Gastrocnemius medialis (tissue), 4 donors: ENCODE data around the gene CSGALNACT2. TPM values are rescaled to one million over a fixed set of nuclear protein-coding genes. Genes with fewer than 3 reads are reported as not detected.

Experiments used
- ATAC-seq, 2 donors: fragments of 150-250 bp; one replicate each; pipeline ENCODE4 v1.9.1; 2016
- DNase-seq, 2 donors: peaks; one replicate each; pipeline ENCODE4 v3.0.0-alpha.2; 2019
- H3K27ac ChIP-seq, 4 donors: fragments of 200-600 bp; sonication (generic); 1 replicate in 1 of 4; 2 replicates in 3 of 4; pipeline ENCODE4 v1.5.1; 2016 to 2018; ENCODE audit warnings: mild to moderate bottlenecking in 2 of 4, moderate library complexity in 1 of 4
- H3K27me3 ChIP-seq, 3 donors: fragments of 200-600 bp; sonication (generic) in 2 of 3; 1 replicate in 1 of 3; 2 replicates in 2 of 3; pipeline versions ENCODE4 v1.5.1 to v1.6.0; 2016 to 2019; ENCODE audit warnings: mild to moderate bottlenecking in 1 of 3, moderate library complexity in 1 of 3
- H3K36me3 ChIP-seq, 2 donors: fragments of 200-600 bp; sonication (generic) in 1 of 2; one replicate each; pipeline ENCODE4 v1.5.1; 2017 to 2018
- H3K4me1 ChIP-seq, 2 donors: fragments of 200-600 bp; sonication (generic) in 1 of 2; one replicate each; pipeline ENCODE4 v1.5.1; 2016 to 2017; ENCODE audit warnings: mild to moderate bottlenecking in 2 of 2
- H3K4me3 ChIP-seq, 4 donors: fragments of 200-600 bp; sonication (generic) in 3 of 4; 1 replicate in 1 of 4; 2 replicates in 3 of 4; pipeline ENCODE4 v1.5.1; 2016 to 2019; ENCODE audit warnings: mild to moderate bottlenecking in 2 of 4
- H3K9me3 ChIP-seq, 3 donors: fragments of 200-600 bp; sonication (generic) in 2 of 3; 1 replicate in 1 of 3; 2 replicates in 2 of 3; pipeline ENCODE4 v1.5.1; 2016 to 2019
- CTCF ChIP-seq, 5 experiments: fragments of 450-650 bp in 3 of 5; fragments of 200-600 bp in 2 of 5; sonication (generic) in 2 of 5; IDR thresholded peaks in 4 of 5; conservative IDR thresholded peaks in 1 of 5; 1 replicate in 4 of 5; 2 replicates in 1 of 5; pipeline ENCODE4 v1.5.1; 2016 to 2019; ENCODE audit warnings: antibody characterized with exemption in 5 of 5, mild to moderate bottlenecking in 3 of 5, moderate library complexity in 3 of 5
- POLR2A ChIP-seq, 2 donors: fragments of 450-650 bp; IDR thresholded peaks; one replicate each; pipeline ENCODE4 v1.6.1; 2017; ENCODE audit warnings: antibody characterized with exemption in 2 of 2, mild to moderate bottlenecking in 2 of 2, moderate library complexity in 2 of 2
- in situ Hi-C, 4 donors: fragments of 200-750 bp; cut with MboI; loops; one replicate each; pipeline versions ENCODE4 v1.15.0 to v1.8.0; 2017; ENCODE audit warnings: low sequenced_read_pairs in 4 of 4
- intact Hi-C: fragments of 100-400 bp; cut with DNase I; formaldehyde crosslinking; loops from one replicate; pipeline ENCODE4 v1.15.1; 2023; ENCODE audit warnings: low total_unique reads
- total RNA-seq, 4 donors: library from RNA; depleted of rRNA; stranded (reverse); fragments of >200 nt; gene quantifications; one replicate each; pipeline versions ENCODE4 v1.1.0 to v1.2.3, GENCODE V29; 2016

Gene CSGALNACT2
- total RNA-seq, 4 donors from 2014 or later, result 12.3 to 17.3 (median 14.1) TPM

DNA sequence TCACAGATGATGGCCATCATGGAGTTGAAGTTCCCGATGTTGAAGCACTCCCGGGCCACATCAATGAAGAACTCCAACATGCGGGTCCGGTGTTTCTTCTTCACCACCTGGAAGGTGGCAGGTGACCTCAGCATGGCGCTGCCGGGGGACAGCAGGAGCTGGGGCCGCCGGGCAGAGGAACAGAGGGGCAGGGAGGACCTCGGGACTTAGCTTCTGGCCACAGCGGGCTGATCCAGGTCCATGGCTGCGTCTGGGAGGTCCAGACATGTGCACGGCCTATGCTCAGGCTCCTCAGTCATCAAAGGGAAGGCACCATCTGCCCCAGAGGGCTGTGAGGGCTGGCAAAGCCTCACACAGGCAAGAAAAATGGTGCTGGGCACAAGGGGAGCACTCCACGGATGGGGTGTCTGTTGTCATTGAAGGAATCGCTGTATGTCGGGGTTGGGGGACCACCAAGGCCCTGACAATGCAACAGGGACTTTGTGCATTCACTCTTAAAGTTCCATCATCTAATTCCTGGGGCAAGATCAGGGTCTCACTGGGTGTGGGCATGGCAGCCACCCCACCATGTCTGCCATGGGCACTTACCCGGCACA is 60.9 kb downstream of the CSGALNACT2 start:
- H3K4me1 ChIP-seq, result no peaks in the 10 kb centered on the region
- intact Hi-C loops (no loop called here), in situ Hi-C loops (no loop called here)
- no peak for TF ChIP-seq CTCF (IDR thresholded peaks at IDR 0.05 in 4 of 5, conservative IDR thresholded peaks at IDR 0.05 in 1 of 5)
- no peak for TF ChIP-seq POLR2A (IDR thresholded peaks at IDR 0.05)
- no peak overlapping the region for H3K4me3 ChIP-seq
- H3K27ac ChIP-seq, result no peak overlapping the region
- H3K36me3 ChIP-seq, result no peaks in the 10 kb centered on the region
- no peaks in the 10 kb centered on the region for H3K9me3 ChIP-seq
- DNase-seq (no peak), ATAC-seq (no peak)
- H3K27me3 ChIP-seq, result peaks cover 0 to 7% (median 0%) of the 10 kb centered on the region in 3 donors

DNA sequence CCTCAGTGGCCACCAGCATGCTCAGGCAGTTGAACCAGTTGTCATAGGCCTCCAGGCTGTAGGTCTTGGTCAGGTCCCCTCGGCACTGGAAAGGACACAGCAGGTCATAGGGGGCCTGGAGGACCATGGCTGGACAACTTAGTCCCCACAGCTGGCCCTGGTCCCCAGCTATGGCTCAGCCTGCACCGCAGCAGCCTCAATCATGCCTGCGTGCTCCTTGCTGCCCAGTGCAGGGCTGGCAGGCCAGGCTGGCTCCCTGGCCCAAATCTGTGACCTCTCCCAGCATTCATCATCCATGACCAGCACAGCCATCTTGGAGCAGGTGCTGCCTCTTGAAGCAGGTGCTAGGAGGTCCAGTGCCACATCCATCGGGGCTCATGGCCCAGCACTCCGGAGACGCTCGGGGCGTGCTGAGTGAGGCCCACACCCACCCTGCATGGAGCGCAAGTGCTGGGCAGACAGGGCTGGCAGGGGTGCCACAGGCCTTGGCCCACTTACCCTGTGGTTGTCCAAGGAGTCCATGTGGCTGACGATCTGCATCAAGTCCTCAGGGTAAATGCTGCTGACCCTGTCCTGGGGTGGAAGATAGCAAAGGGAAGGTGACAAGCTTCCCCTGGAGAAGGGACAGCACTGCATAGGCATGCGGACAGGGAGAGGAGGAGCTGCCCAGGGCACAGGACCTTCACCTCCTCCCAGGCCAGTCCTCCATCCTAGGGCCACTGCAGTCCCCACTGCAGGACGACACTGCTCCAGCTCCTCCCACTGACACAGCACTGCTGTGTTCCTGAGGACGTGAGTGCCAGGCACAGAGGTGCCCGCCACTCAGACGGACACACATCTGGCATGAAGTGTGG is 61.7 kb downstream of the CSGALNACT2 start:
- intact Hi-C loops, result no loop called here
- DNase-seq, result peak in 1 of 2 donors; percentile 6
- Histone ChIP-seq H3K9me3 (no peaks in the 10 kb centered on the region), H3K27me3 (peaks cover 0 to 7% (median 0%) of the 10 kb centered on the region in 3 donors), H3K27ac (no peak overlapping the region), H3K36me3 (no peaks in the 10 kb centered on the region), H3K4me3 (no peak overlapping the region), H3K4me1 (no peaks in the 10 kb centered on the region)
- in situ Hi-C loops, result no loop called here
- ATAC-seq, result no peak
- no peak for TF ChIP-seq CTCF (IDR thresholded peaks at IDR 0.05 in 4 of 5, conservative IDR thresholded peaks at IDR 0.05 in 1 of 5)
- TF ChIP-seq POLR2A (IDR thresholded peaks at IDR 0.05), result no peak

- Histone ChIP-seq H3K27me3 (peaks cover 0 to 7% (median 0%) of the 10 kb centered on the region in 3 donors), H3K27ac (no peak overlapping the region), H3K9me3 (no peaks in the 10 kb centered on the region), H3K4me1 (no peaks in the 10 kb centered on the region), H3K4me3 (no peak overlapping the region), H3K36me3 (no peaks in the 10 kb centered on the region)
- DNase-seq (peak in 1 of 2 donors; percentile 4), ATAC-seq (no peak)
- intact Hi-C loops (no loop called here), in situ Hi-C loops (no loop called here)
- TF ChIP-seq POLR2A (IDR thresholded peaks at IDR 0.05), result no peak
- TF ChIP-seq CTCF (IDR thresholded peaks at IDR 0.05 in 4 of 5, conservative IDR thresholded peaks at IDR 0.05 in 1 of 5), result no peak
Observed at GRCh38 chr10:43200538-43201390, 62.5 kb downstream of the CSGALNACT2 start.

DNA sequence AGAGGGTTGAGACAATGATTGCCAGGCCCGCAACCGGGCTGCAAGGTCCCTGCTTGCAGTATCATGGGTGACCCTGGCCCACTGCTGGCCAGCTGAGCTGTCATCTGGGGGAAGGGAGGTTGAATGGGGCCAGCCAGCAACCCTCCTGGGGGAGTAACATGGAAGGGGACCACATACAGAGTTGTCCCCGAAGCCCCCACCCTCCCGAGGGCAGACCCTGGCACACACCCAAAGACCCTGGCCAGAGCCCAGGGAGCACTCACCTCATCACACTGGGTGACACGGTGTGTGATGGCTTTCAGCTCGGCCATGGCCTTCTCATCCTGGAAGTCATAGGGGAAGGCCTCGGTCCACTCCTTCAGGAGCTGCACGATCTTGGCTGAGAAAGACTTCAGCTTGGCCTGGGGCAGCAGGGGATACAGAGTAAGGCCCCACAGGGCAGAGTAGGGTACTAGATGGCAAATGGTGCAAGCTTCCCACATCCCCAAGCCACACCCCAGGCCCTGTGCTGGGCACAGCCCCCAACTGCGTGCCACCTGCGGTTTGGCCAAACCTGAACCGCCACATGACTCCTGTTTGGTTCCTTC is 63.4 kb downstream of the CSGALNACT2 start:
- Histone ChIP-seq H3K27me3 (peaks cover 0 to 7% (median 0%) of the 10 kb centered on the region in 3 donors), H3K4me3 (peak overlapping the region in 1 of 4 donors; percentile 28), H3K4me1 (no peaks in the 10 kb centered on the region), H3K27ac (no peak overlapping the region), H3K36me3 (no peaks in the 10 kb centered on the region), H3K9me3 (no peaks in the 10 kb centered on the region)
- in situ Hi-C loops (no loop called here), intact Hi-C loops (no loop called here)
- ATAC-seq, result no peak
- TF ChIP-seq CTCF (IDR thresholded peaks at IDR 0.05 in 4 of 5, conservative IDR thresholded peaks at IDR 0.05 in 1 of 5), result no peak
- TF ChIP-seq POLR2A (IDR thresholded peaks at IDR 0.05), result no peak
- peak in 1 of 2 donors; percentile 7 for DNase-seq
